ENCODE data around the gene GNMT.
"Not testable (repeated sequence)": the region's sequence is repeated elsewhere in the genome, so short reads cannot be mapped to it uniquely, and the experiment has no call there.

The GNMT gene

DNA sequence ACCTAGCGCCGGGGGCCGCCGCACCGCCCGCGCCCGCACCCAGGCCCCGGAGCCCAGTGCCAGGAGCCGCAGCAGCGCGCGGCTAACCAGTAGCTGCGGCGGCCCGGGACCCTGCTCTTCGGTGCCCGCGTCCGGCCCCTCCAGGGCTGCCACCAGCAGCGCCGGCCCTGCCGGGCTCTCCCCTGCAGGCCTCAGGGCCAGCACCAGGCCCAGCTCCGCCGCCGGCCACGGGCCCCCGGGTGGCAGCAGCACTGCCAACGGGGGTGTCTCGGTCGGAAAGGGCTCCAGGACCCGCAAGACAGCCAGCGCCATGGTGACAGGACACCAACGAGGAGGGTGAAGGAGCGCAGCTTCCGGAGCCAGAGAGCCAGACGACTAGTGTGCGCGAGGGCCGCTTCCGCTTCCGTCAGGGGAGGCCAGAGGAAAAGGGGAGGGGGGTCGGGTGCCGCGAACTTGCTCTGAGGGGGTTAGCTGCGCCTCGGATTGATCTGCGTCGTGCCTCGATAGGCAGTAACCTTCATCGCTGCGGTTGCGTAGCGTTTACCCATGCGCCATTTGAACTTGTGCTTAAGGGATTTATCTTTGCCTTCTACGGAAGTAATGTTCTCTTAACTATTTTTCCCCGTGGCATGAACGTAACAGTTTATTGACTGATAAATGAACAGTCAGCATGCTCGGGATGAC, 18.4 kb downstream of the GNMT start, which contains the start of gene PEX6:
Gene PEX6, minus strand, starts transcription at position 343 of the 684 bp plus-strand sequence. Its CDS starts 31 bp downstream, at position 312.
- DNase-seq: peak; percentile 79

DNA sequence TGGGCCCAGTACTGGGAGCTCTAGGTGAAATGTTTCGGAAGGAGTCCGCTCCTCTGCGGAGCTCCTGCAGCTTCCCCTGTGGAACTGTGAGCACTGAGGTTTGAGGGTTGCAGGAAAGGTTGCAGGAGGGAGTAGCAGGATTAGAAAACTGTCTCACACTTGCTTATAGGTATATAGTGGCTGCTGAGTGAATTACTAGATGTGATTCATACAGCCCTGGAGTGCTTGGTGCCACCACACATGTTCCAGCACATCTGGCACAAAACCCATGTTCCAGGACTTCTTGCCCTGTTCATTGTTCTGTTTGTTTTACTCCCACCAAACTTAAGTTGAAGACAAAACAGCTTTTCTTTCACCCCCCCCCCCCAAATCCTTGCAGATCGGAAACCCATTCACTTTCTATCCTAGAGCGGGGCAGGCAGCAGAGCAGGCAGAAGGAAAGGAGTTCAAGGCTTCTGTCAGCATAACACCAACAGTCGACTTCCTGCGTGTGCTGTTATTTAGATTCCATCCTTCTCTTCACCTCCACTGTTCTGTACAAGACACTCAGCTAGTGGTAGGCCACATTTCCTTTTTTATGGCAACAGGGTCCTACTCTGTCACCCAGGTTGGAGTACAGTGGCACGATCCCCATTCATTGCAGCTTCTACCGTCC, 19.1 kb downstream of the GNMT start:
- no peak for DNase-seq

DNA sequence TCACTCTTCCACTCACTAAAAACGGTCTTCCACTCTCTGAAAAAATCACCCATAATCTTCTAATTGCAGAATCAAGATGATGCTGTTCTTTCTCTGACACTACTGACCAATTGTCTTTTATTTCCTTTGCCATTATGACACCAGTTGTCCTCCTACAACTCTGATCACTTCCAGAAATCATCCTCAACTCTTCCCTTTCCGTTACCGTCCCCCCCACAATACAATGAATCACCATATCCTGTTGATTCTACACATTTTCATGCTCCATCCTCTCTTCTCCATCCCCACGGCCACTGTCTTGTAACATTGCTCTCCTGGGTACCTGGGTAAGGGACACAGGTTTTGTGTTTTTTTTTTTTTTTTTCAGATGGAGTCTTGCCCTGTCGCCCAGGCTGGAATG, 21.3 kb downstream of the GNMT start:
- DNase-seq: no peak

DNA sequence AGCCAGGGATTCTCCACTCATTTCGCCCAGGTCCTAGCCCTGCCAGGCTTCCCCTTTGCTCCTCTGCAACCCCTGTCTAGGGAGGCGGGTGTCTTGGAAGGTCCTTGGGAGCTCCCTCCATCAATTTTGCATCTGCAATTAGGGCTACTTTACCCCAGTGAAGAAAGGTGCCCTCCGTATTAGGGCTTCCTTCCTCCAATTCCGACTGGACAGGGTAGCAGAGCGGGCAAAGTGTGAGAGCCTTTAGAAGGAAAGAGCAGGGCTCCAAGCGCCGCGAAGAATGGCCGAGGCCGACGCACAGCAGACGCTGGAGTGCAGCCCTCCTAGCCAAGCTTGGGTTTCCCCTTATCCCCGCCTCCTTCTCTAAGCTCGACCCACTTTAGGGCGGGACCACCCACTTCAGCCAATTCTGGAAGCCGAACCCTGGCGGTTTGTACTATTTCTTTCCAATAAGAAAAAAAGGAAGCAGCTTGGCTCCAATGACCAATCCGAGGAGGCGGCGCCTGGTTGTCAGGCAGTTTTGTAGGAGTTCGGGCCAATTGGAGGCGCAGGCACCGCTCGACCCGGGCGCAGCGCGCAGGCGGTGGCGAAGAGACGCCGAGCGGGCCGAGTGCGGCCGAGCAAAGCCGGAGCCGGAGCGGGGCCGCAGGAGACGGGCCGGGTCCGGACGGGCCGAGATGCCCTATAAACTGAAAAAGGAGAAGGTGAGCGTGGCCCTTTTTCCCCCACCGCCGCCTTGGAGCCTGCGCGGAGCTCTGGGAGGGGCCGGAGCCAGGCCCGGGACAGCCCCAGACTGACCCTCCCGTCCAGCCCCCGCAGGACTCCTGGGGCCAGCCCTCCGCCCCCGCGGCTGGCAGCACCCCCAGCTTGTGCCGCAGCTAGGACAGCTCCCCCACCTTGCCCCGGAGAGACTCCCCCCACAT, 23.7 kb downstream of the GNMT start, which contains the start of gene PPP2R5D:
Gene PPP2R5D, plus strand, starts transcription at position 570 of the 923 bp plus-strand sequence. Its CDS starts 108 bp downstream, at position 678.
- peak; percentile 97 for DNase-seq

DNA sequence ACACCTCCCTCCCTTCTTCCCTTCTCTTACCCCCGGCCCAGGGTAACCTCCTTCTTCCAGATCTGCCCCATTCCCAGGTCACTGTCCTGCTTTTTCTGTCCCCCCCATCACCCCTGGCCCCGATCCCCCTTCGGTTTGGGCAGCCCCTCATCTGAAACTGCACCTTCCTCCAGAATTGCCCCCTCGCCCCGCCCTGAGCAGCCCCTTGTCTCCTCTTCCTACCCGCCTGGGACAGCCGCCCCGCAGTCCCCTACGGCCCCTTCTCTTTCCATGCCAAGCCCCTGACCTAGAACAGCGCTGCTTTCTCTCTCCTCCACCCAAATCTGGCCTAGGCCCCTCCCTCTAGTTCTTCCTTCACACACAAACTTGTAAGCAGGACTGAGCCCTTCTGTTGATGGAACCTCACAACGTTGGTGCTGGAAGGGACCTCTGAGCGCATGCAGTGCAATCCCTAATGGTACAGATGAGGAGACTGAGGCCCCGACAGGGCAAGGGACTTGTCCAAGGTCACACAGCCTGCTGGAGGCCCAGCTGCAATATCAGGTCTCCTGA, 24.4 kb downstream of the GNMT start:
- no peak for DNase-seq

DNA sequence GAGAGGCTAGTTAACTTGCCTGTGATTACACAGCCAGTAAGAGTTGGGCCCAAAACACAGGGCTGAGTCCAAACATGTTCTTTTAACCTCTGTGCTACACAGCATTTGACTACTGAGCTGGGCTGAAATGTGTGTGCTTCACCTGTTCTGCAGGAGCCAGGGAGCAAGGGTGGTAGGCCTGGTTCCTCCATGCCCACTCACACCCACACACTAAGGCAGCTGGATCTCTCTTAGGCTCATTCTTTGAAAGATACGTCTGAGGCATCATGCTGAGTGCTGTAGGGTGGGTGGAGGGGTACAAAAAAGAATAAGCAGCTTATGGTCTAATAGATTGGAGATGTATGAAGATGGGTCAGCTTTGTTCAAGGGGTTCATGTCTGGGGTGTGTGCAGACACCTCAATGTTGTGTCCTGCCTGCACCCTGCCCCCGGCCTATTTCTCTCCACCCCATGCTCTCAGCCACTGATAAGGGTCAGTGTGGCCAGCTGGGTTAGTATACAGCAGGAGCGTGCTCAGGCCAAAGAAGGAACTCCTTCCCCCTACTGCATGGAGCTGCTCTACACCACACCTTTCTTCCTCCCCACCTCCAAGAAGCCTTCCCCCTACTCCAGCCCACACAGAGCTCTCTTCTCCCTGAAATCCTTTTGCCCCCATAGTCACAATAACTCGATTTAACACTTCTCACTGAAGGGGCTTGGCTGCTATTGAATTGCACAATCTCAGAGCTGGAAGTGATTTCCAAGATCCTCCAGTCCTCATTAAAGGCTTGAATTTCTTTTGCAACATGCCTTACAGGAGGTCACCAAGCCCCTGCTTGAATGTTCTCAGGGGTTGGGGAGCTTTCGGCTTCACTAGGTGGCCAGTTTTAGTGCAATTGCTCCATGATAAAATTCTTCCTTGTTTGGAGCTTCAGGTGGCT, 27.2 kb downstream of the GNMT start:
- DNase-seq: no peak

DNA sequence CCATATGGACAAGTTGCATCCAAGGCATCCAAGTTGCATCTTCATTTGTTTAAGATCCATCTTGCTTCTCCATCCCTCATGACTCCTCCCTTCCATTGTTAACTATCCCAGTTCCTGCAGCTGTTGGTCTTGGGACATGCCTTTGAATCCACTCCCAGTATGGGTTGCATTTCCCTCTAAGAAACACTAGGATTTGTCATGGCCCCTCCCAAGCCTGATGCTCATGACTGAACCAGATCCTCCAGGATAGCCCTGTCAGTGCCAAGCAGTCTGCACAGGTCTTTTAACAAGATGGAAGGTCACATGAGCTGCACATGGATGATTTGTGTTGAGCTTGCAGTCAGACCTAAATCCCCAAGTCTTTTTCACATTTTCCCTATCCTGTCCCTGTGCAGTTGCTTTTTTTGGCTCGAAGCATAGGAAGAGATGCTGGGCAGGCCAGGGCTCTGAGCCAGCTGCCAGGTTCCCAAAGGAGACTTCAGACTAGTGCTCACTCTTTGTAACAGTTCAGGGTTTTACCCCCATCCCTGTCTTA, 28.0 kb downstream of the GNMT start:
- DNase-seq: no peak

DNA sequence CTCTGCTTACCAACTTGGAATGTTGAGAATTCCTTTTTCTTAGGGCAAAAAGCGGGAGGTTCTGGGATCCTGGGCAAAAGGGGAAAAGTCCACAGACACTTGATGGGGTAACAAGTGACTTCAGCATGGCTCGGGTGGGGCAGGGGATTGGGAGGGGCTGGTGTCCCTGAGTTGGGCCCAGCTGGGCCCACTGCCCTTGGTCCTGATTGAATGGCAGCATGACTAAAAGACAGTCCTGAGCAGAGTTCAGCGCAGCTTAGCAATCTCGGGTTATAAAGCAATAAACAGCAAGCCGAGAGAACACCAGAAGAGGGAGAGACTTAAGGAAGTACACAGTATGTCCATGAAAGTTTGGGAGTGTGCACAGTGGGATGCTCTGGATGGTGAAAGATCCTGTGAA, 29.4 kb downstream of the GNMT start:
- DNase-seq: no peak

DNA sequence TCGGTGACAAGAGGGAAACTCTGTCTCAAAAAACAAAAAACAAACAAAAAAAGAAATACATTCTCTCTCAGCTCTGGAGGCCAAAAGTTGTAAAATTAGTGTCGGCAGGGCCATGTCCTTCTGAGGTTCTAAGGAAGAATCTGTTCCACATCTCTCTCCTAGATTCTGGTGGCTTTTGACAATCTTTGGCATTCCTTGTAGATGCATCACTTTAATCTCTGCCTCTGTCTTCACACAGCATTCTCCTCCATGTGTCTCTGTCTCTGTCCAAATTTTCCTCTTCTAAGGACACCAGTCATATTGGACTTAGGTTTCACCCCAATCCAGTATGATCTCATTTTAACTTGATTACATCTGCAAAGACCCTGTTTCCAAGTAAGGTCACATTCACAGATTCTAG, 32.9 kb downstream of the GNMT start:
- no peak for DNase-seq

DNA sequence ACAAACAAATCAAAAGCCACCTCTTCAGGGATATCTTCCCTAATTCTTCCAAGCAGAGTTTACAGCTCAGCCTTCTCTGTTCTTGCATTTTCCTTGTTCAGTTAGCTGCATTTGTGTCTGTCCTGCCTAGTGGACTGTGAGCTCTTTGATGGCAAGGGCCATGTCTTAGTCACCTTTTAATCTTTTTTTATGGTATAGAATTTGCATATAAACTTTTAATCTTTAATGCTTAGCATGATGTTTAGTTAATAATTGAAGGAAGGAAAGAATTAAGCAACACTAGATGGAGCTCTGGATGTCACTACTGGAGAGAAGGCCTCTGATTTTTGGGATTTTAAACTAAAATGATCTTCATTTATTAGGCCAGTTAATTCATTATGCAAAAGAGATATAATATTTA, 36.0 kb downstream of the GNMT start:
- no peak for DNase-seq

DNA sequence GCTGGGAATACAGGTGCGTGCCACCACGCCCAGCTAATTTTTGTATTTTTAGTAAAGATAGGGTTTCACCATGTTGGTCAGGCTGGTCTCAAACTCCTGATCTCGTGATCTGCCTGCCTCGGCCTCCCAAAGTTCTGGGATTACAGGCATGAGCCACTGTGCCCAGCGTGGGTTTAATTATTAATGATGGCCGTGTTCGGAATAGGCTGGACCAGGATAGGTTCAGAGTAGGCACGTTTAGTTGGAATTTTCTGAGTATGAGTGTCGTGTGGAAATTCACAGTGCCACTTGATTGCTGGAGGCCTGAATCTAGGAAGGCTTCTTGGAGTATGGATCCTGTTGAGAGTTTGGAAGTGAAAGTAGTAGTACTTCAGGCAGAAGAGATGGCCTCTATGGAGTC, 37.7 kb downstream of the GNMT start:
- not testable (repeated sequence) for DNase-seq

DNA sequence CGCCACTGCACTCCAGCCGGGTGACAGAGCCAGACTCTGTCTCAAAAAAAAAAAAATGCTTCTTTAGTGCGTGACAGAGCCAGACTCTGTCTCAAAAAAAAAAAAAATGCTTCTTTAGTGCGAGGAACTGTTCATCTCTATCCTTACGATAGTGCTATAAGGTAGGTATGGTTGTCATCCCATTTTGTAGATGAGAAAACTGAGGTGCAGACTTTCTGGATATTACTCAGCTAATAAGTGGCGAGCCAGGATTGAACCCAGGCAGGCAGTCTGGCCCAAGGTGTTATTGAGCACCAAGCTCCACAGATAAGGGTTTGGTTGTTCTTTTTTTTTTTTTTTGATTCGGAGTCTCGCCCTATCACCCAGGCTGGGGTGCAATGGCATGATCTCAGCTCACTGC, 41.3 kb downstream of the GNMT start:
- no peak for DNase-seq

DNA sequence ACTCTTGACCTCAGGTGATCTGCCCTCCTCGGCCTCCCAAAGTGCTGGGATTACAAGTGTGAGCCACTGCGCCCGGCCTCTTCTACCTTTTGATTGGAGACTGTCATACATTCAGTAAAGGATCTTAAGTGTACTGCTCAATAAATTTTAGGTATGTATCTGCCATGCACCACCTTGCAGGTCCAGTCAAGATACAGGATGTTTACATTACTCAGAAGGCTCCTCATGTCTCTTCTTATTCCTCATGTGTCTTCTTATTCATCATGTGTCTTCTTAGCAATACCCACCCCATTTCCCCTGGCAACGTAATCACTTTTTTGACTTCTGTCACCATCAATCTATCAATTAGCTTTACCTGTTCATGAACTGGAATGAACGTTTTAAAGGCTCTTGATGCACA, 45.3 kb downstream of the GNMT start:
- no peak for DNase-seq

DNA sequence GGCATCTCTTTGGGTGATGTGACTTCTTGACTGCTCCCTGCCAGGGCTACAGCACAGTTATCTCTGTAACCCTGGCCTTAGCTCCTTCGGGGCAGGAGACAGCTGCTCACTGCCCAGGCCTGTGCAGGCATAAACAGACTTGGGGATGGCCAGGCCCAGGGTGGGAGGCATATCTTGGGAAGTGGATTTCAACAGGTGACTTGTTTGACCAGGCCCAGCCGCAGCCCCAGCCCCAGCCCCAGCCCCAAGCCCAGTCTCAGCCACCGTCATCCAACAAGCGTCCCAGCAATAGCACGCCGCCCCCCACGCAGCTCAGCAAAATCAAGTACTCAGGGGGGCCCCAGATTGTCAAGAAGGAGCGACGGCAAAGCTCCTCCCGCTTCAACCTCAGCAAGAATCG, 45.7 kb downstream of the GNMT start:
- no peak for DNase-seq

DNA sequence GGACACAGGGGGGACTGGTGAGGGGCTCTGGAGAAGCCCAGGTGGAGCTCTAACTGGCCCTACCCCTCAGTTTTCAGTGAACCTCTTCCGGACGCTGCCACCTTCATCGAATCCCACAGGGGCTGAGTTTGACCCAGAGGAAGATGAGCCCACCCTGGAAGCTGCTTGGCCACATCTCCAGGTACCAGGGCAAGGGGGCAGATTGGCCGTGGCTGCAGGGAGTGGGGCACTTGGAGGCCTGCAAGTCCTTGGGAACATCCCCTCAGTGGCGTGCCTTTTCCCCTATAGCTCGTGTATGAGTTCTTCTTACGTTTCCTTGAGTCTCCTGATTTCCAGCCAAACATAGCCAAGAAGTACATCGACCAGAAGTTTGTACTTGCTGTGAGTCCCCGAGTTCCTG, 46.6 kb downstream of the GNMT start:
- no peak for DNase-seq

DNA sequence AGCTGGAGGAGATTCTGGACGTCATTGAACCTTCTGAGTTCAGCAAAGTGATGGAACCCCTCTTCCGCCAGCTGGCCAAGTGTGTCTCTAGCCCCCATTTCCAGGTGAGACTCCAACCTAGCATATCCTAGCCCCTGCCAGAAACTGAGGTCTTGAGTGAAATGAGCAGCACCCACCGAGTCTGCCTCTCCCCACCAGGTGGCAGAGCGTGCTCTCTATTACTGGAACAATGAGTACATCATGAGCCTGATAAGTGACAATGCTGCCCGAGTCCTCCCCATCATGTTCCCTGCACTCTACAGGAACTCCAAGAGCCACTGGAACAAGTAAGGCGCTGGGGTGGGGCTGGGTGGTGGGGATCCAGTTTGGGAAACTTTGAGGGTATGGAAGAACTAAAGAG, 48.6 kb downstream of the GNMT start:
- DNase-seq: no peak

DNA sequence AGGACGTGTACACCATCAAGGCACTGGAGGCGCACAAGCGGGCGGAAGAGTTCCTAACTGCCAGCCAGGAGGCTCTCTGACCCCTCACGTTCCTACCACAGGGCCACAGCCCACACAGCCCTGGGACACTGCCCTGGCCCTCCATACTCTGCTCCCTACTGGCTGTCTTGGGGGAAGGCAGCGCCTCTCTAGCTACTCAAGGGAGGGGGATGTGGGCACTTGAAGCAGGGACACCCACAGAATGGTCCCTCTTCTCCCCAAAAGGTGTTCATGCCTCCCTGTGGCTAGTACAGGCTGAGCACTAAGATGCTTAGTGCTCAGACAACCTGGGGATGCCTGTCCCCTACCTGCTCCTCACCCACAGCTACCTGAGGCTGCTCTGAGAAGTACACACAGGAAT, 50.7 kb downstream of the GNMT start:
- DNase-seq: no peak

DNA sequence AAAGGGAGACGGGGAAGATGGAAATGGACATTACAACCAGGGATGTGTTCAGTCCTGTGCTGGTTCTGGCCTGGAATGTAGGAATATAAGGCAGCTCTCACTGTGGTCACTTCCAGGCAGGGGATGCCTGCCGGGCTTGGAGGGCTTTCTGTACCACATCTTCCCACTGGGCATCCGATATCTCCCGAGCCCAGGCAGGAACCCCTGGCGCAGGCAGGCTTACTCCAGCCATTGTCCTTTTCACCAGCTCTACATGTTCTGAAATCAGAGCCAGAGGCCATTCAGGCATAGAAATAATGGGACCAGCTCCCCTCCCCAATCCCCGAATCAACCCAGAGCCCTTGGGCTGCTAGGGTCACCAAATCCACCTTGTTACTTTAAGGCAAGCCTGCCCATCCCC, 51.8 kb downstream of the GNMT start:
- no peak for DNase-seq

DNA sequence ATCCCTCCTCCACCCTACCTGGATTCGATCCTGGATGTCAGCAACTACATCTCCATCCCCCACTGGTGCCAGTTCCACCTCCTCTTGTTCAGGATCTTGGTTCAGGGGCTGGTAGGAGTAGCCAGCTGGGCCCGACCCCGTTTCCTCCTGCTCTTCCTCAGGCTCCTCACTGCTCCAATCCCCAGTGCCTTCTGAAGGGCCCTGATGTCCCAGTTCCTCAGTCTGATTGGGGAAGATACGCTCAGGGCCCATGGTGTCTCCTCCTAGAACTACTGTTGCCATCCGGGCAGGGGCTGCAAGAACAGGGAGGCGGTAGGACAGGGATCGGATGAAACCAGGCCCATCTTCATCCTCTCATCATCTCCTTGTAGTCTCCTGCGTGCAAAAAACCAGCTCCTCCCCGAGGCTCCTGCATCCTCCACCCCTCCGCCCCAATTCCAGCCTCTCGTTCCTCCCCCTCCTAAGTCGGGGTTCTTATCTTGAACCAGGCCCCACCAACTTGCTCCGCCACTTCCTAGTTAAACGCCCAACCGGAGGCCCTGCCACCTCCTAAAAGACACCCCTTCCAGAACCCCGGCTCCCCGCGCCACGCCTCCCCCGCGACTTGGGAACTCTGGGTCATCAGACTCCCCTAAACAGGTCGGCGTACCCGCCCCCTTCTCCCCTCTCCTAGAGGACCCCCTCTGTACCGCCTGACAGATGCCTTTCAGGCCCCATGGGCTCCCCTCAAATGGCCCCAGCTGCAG, 52.7 kb downstream of the GNMT start:
- no peak for DNase-seq

All from NCI-H187 treated with DMSO at 0.1 percent for 48 hours (cell line).